Smooth muscle cell (in vitro differentiated cells): ENCODE data around the gene COL7A1. TPM values are rescaled to one million over a fixed set of nuclear protein-coding genes. Genes with fewer than 3 reads are reported as not detected.

Source experiments
- DNase-seq: peaks from one replicate; lab custom pipeline; 2025; ENCODE audit not compliant: unreplicated experiment; lab: John Stamatoyannopoulos, UW
- H2AFZ ChIP-seq: fragments of 200-600 bp; sonication (generic); 2 replicates; pipeline ENCODE4 v1.6.0; 2016; ENCODE audit warnings: antibody characterized with exemption, low read depth, mild to moderate bottlenecking
- H3F3A ChIP-seq: fragments of 200-600 bp; sonication (generic); 2 replicates; pipeline ENCODE4 v1.6.0; 2017; ENCODE audit warnings: antibody characterized with exemption, low read depth
- H3K27ac ChIP-seq: fragments of 200-600 bp; sonication (generic); 2 replicates; pipeline ENCODE4 v1.5.1; 2016; ENCODE audit warnings: low read depth, mild to moderate bottlenecking
- H3K27me3 ChIP-seq: fragments of 200-600 bp; sonication (generic); 2 replicates; pipeline ENCODE4 v1.6.1; 2016; ENCODE audit warnings: low read depth, mild to moderate bottlenecking
- H3K36me3 ChIP-seq: fragments of 200-600 bp; sonication (generic); 2 replicates; pipeline ENCODE4 v1.5.1; 2016; ENCODE audit warnings: low read depth
- H3K4me1 ChIP-seq: fragments of 200-600 bp; sonication (generic); 2 replicates; pipeline ENCODE4 v1.5.1; 2016; ENCODE audit warnings: low read depth
- H3K4me2 ChIP-seq: fragments of 200-600 bp; sonication (generic); 2 replicates; pipeline ENCODE4 v1.6.0; 2016; ENCODE audit warnings: mild to moderate bottlenecking
- H3K4me3 ChIP-seq: fragments of 200-600 bp; sonication (generic); 2 replicates; pipeline ENCODE4 v1.5.1; 2016; ENCODE audit warnings: mild to moderate bottlenecking
- H3K79me2 ChIP-seq: fragments of 200-600 bp; sonication (generic); 2 replicates; pipeline ENCODE4 v1.6.0; 2016; ENCODE audit warnings: low read depth, mild to moderate bottlenecking
- H3K9ac ChIP-seq: fragments of 200-600 bp; sonication (generic); 2 replicates; pipeline ENCODE4 v1.6.0; 2016; ENCODE audit warnings: low read depth
- H3K9me3 ChIP-seq: fragments of 200-600 bp; sonication (generic); replicated peaks from 2 replicates; pipeline ENCODE4 v1.5.1; 2016; ENCODE audit warnings: low read depth
- H4K20me1 ChIP-seq: fragments of 200-600 bp; sonication (generic); 2 replicates; pipeline ENCODE4 v1.6.0; 2016; ENCODE audit warnings: low read depth
- WGBS: methylation state at CpG from one replicate; pipeline ENCODE4 v1.1.7; 2016; ENCODE audit warnings: low lambda C conversion rate; 5-methylcytosine and 5-hydroxymethylcytosine counted together
- polyA plus RNA-seq: library from polyadenylated mRNA; unstranded; fragments of >200 nt; fragmentation: Nextera tagmentation; extraction: Ambion mirVana; gene quantifications from 2 replicates; pipeline ENCODE4 v1.2.1, GENCODE V29; 2016
- total RNA-seq: library from RNA; depleted of rRNA; stranded (reverse); fragments of >200 nt; gene quantifications from 2 replicates; pipeline ENCODE4 v1.2.3, GENCODE V29; 2014
- TF ChIP-seq, protein P1 (sequence below): fragments of 200-600 bp; sonication (generic); IDR thresholded peaks from 2 replicates; pipeline ENCODE4 v1.5.1; 2017; ENCODE audit warnings: borderline replicate concordance, mild to moderate bottlenecking, antibody characterized with exemption; ENCODE audit not compliant: insufficient read depth, poor library complexity, severe bottlenecking

COL7A1 gene
- total and polyA plus RNA-seq, 2 experiments from 2014 or later: 57.3 to 80.7 TPM

DNA sequence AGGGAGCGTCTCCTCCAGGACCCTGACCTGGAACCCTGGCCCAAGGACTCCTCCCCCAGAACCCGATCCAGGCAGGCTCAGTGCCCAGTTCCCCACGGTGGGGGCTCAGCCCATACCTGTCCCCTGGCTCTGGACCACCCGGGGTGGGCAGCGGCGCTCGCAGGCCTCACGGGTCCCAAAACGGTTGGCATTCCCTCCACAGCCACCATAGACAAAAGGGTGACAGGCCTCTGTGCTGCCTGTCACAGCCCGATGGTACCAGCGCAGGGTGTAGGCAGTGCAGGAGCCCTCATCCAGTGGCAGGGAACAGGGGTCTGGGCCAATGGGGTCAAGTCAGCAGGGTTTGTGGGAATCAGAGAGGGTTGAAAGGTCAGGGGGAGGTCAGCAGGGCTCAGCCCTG lies 30.5 kb downstream of the COL7A1 start:
- no peak overlapping the region for H3K4me3 ChIP-seq
- WGBS: 95% methylated on average over 11 of the region's 11 CpGs
- no peak for DNase-seq
- TF ChIP-seq, protein P1, sequence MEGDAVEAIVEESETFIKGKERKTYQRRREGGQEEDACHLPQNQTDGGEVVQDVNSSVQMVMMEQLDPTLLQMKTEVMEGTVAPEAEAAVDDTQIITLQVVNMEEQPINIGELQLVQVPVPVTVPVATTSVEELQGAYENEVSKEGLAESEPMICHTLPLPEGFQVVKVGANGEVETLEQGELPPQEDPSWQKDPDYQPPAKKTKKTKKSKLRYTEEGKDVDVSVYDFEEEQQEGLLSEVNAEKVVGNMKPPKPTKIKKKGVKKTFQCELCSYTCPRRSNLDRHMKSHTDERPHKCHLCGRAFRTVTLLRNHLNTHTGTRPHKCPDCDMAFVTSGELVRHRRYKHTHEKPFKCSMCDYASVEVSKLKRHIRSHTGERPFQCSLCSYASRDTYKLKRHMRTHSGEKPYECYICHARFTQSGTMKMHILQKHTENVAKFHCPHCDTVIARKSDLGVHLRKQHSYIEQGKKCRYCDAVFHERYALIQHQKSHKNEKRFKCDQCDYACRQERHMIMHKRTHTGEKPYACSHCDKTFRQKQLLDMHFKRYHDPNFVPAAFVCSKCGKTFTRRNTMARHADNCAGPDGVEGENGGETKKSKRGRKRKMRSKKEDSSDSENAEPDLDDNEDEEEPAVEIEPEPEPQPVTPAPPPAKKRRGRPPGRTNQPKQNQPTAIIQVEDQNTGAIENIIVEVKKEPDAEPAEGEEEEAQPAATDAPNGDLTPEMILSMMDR: no peak
- no peaks in the 10 kb centered on the region for H3K36me3 ChIP-seq
- H3K27ac ChIP-seq: peak overlapping the region; percentile 93
- no peak overlapping the region for H2AFZ ChIP-seq
- H3F3A ChIP-seq: peaks cover 21% of the 10 kb centered on the region
- H3K9ac ChIP-seq: peak overlapping the region; percentile 77
- H4K20me1 ChIP-seq: no peaks in the 10 kb centered on the region
- H3K9me3 ChIP-seq: no peaks in the 10 kb centered on the region
- peak overlapping the region; percentile 48 for H3K4me2 ChIP-seq
- H3K27me3 ChIP-seq: no peaks in the 10 kb centered on the region
- peaks cover 28% of the 10 kb centered on the region for H3K4me1 ChIP-seq
- H3K79me2 ChIP-seq: no peaks in the 10 kb centered on the region

DNA sequence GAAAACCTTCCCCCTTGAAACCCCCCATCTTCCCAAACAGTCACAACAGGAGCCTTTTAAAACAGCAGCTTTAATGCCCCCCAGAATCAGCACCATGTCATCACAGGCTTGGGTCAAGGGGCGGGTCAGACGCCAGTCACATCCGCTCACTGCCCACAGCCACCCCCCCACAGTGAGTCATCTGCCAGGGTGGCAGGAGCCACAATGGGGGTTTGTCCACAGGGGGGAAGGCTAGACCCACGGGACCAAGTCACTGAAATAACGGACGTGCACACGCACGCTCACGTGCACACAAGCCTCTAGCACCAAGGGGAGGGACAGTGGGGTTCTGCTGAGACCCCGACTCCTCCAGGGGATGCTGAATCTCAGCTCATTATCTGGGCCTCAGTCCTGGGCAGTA lies 31.1 kb downstream of the COL7A1 start:
- Histone ChIP-seq H4K20me1 (no peaks in the 10 kb centered on the region), H3K9me3 (no peaks in the 10 kb centered on the region), H3K9ac (peak overlapping the region; percentile 77), H3K27me3 (no peaks in the 10 kb centered on the region), H3K79me2 (no peaks in the 10 kb centered on the region), H3F3A (peaks cover 26% of the 10 kb centered on the region), H3K4me3 (no peak overlapping the region), H2AFZ (no peak overlapping the region), H3K4me2 (peak overlapping the region; percentile 48), H3K27ac (peak overlapping the region; percentile 93), H3K4me1 (peaks cover 28% of the 10 kb centered on the region), H3K36me3 (no peaks in the 10 kb centered on the region)
- TF ChIP-seq, protein P1: no peak
- peak; percentile 32 for DNase-seq
- WGBS: 64% methylated on average over 10 of the region's 10 CpGs

DNA sequence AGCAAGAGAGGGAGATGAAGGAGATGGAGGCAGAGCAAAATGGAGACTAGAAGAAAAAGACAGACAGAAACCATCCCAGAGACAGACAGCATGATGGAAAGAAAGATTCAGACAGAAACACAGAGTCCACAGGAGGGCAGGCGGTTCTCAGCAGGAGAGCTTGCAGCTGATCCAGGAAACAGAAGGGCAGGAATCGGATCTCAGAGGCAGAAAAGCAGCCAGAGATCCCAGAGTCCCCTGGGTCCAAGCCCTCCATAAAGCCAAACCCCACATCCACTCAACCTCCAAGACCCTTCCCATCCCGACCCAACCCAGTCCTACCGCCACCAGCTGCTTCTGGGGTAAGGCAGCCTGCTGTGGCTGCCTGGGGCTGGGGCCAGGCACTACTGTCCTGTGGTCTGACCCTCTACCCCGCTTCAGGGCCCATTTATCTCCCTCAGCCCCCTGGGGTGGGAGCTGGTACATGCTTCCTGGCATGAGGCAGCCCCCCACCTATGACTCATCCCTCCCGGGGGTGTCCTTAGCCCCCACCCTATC lies 31.7 kb downstream of the COL7A1 start, which contains the start of gene UCN2:
UCN2 (minus strand) TSS at position 400 of the 537 bp plus-strand sequence. CDS start 657 bp downstream, outside the sequence.
- TF ChIP-seq, protein P1: no peak
- Histone ChIP-seq H3K27ac (peak within 1 kb of the TSS; percentile 93), H3K4me3 (no peak within 1 kb of the TSS), H4K20me1 (no peaks in the 10 kb centered on the region), H3K36me3 (no peaks in the 10 kb centered on the region), H3K79me2 (no peaks in the 10 kb centered on the region), H3K27me3 (no peaks in the 10 kb centered on the region), H3K9ac (peak within 1 kb of the TSS; percentile 77), H2AFZ (no peak within 1 kb of the TSS), H3K9me3 (no peaks in the 10 kb centered on the region), H3K4me2 (peak within 1 kb of the TSS; percentile 48), H3K4me1 (peaks cover 28% of the 10 kb centered on the region), H3F3A (peaks cover 31% of the 10 kb centered on the region)
- DNase-seq: no peak
- 59% methylated on average over 6 of the region's 6 CpGs for WGBS
